HepG2 (cell line): ENCODE data around the gene RUBCNL.

Source experiments
- CTCF ChIP-seq: sonication (generic); formaldehyde crosslinking; IDR thresholded peaks from 2 replicates; pipeline ENCODE4 v1.5.0; 2020; ENCODE audit warnings: mild to moderate bottlenecking, missing genetic modification reagents, moderate library complexity
- ELF1 ChIP-seq: sonication (generic); formaldehyde crosslinking; IDR thresholded peaks from 2 replicates; pipeline ENCODE4 v1.4.0; 2020; ENCODE audit warnings: missing genetic modification reagents
- EP300 ChIP-seq, 3 experiments: sonication (generic) in 1 of 3; formaldehyde crosslinking in 1 of 3; IDR thresholded peaks; 2 replicates each; pipeline versions ENCODE4 v1.5.1 to v1.6.1; 2011 to 2020; ENCODE audit warnings: low read depth in 2 of 3, low read length in 2 of 3, borderline replicate concordance in 1 of 3, improper control_type of control experiment in 1 of 3, mild to moderate bottlenecking in 1 of 3, missing genetic modification reagents in 1 of 3, moderate library complexity in 1 of 3
- MXD4 ChIP-seq: IDR thresholded peaks from 2 replicates; pipeline ENCODE4 v1.6.1; 2016; ENCODE audit warnings: mild to moderate bottlenecking, missing biosample characterization, missing genetic modification reagents
- ZNF547 ChIP-seq: sonication (generic); formaldehyde crosslinking; IDR thresholded peaks from 2 replicates; pipeline ENCODE4 v1.5.1; 2020; ENCODE audit warnings: mild to moderate bottlenecking, missing genetic modification reagents
- TF ChIP-seq, protein P1 (sequence below): sonication (generic); formaldehyde crosslinking; IDR thresholded peaks from 2 replicates; pipeline ENCODE4 v1.4.0; 2020; ENCODE audit warnings: missing genetic modification reagents, borderline replicate concordance

- TF ChIP-seq CTCF (no peak), ZNF547 (no peak), MXD4 (CRISPR knock-in tag) (no peak), EP300 (IDR thresholded peaks at IDR 0.05; ENCODE audit: low read depth in 2 of 2, low read length in 2 of 2) (no peak), EP300 (CRISPR knock-in tag; IDR thresholded peaks at IDR 0.05; ENCODE audit: borderline replicate concordance) (no peak), ELF1 (CRISPR knock-in tag) (no peak)
- TF ChIP-seq, protein P1, sequence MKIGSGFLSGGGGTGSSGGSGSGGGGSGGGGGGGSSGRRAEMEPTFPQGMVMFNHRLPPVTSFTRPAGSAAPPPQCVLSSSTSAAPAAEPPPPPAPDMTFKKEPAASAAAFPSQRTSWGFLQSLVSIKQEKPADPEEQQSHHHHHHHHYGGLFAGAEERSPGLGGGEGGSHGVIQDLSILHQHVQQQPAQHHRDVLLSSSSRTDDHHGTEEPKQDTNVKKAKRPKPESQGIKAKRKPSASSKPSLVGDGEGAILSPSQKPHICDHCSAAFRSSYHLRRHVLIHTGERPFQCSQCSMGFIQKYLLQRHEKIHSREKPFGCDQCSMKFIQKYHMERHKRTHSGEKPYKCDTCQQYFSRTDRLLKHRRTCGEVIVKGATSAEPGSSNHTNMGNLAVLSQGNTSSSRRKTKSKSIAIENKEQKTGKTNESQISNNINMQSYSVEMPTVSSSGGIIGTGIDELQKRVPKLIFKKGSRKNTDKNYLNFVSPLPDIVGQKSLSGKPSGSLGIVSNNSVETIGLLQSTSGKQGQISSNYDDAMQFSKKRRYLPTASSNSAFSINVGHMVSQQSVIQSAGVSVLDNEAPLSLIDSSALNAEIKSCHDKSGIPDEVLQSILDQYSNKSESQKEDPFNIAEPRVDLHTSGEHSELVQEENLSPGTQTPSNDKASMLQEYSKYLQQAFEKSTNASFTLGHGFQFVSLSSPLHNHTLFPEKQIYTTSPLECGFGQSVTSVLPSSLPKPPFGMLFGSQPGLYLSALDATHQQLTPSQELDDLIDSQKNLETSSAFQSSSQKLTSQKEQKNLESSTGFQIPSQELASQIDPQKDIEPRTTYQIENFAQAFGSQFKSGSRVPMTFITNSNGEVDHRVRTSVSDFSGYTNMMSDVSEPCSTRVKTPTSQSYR (CRISPR knock-in tag): no peak
Observed at GRCh38 chr13:46293436-46293835, 93.6 kb downstream of the RUBCNL start.
